SIG-M5 treated with dmso at 0.1 percent for 504 hours (cell line): ENCODE measurements around the gene AHI1.

Experiments used
- DNase-seq: peaks from one replicate; lab custom pipeline; 2025; ENCODE audit not compliant: unreplicated experiment; lab: John Stamatoyannopoulos, UW

AHI1 gene

DNA sequence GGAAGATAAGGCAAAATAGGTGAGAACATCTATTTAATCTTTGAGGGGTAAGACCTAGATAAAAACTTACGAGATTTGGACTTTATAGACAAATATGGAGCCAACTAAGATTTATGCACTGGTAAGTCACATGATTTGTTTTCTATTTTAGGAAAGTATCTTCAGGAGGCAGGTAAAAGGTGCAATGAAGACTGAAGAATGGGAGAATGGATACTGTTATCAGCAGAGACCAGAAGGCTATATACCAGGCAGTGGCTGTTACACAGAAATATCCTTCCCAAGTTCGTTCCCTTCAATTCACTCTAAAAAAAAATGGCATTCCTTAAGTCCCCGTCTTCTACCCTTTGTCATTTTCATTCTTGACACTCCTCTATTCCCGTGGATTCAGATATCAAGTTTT is 192.7 kb downstream of the AHI1 start:
- no peak for DNase-seq

DNA sequence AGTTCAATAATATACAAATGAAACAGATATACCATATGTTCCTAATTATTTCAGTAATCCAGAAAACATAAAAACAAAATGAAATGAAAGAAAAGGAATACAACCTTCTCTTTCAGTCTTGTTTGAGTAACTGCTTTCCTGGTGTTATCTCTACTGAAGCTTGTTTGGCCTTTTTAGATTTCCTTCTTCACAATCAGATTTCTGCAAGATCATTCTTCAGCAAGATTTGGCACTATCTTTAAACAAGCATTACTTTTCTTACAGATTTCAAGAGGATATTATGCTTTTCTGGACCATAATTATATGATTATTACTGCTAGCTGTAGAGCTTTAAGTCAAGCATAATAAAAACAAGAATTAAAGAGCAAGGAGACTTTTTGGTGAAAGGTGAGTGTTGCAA is 196.2 kb downstream of the AHI1 start:
- DNase-seq, result no peak

DNA sequence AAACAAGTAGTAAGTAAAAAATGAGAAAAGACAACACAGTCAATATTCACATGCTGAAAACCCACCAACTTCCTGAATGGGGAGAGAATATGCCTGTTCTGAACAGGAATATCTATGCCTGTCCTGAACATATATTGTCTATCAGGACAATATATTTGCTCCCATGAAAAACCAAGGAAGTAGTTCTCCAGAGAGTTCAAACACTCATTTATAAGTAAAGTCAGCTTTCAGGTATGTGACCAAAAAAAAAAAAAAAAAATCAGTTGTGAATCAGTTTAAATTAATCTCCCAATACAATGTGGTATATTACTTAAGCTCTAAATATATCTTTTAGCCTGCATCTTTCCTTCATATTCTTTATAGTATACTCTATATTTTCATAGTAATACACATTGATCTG is 197.0 kb downstream of the AHI1 start:
- DNase-seq, result no peak

DNA sequence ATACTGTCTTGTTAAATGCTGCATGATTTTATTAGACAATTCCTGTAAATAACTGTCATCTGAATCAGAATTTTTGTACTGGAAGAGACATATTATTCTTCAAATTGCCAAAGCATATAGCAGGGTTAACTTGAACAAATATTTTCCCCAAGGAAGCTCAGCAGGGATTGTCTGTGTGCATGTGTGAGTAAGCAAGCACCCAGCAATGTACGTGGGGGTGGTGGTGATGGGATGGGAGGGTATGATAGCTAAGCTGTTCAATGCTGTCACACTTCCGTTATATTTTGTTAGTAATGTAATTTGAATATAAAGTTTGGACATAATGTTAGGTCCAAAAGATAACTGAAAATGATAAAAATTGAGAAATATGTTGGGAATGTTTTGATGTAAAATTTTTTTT is 198.3 kb downstream of the AHI1 start:
- no peak for DNase-seq

DNA sequence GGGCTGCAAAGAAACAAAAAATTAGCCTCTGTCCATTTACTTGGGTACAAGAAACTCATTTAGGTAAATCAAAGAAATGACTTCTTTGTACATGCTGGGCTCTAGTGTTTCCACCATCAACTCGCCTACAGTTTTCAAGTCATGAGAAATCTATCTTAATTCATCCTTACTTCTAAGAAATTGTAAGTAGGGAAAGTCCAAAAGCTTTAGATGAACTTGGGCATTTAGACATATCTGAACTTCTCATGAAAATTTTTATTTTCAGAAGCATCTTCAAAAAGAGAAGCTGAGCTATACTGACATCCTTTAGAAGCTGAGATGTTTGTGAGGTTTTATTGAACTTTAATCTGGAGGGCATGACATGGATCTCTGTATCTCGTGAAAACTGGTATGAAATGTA is 199.1 kb downstream of the AHI1 start:
- no peak for DNase-seq

DNA sequence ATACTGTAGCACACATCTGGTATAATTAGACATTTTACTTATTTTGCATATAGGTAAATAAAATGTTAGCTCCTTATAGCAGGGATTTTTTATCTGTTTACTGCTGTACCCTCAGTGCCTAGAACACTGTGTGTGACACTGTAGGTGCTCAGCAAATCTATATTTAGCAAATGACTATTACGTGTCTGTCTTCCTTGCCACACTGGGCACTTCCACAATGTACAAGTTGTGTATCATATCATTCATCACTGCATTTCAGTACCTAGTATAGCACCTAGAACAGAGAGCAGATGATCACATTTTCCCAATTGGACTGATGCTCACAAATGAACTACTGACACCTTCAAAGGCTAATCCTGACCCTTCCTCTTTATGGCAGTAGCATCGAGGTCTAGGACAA is 200.8 kb downstream of the AHI1 start:
- no peak for DNase-seq

DNA sequence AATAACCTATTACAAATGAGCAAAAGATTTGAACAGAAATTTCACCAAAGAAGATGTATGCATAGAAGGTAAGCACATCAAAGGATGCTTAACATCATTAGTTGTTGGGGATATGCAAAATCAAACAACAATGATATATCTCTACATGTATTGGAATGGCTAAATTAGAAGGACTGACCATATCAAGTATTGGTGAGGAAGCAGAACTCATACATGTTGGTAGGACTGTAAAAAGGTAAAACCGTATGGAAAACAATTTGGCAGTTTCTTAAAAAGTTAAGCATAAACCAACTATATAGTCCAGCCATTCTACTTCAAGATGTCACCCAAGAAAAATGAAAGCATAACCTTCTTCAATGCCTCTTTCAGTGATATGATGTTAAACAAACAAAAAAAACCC is 202.5 kb downstream of the AHI1 start:
- no peak for DNase-seq

DNA sequence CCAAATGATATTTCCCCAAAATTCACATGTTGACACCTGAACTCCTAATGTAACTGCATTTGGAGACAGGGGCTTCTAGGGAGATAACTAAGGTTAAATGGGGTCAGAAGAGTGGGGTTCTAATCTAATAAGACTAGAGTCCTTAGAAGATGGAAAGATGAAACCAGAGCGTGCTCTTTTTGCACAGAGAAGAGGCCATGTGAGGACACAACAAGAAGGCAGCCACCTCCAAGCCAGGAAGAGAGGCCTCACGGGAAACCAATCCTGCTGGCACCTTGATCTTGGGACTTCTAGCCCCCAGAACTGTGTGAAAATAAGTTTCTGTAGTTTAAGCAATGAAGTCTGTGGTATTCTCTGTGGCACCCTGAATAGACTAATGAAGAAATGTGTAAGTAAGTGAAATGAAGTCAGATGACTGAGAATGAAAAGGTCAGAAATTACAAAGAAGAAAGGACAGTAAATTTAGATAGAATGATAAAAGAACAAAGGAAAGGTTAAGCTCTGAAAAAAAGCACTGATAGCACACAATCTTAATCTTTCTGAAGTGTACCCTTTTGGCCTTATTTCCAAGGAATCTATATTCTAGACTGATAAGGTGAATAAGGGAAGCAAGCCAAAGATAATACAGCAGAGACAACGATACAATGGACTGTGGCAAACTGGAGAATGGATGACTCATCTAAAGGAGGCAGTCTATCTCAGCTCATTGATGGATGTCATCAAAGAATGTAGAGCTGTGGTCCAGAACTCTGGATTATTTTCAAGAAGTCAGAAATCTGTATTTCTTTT is 206.1 kb downstream of the AHI1 start:
- DNase-seq, result peak; percentile 27

DNA sequence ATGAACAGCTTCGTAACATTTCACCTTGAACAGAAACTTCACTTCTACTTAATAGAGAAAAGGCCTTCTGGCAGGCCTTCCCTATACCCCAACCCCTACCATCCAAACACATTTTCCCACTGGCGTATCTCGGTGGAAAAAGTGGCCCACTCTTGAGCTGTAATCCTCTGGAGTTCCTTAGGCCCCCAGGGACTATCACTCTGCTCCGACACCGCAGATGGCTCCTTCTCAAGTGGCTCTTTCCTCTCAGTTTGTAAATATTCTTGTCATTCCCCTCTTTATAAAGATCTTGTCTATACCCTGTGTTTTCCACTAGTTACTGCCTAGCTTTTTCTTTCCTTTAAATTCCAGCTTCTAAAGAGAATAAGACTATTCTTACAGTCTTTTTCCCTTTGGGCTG is 207.7 kb downstream of the AHI1 start:
- DNase-seq, result no peak

DNA sequence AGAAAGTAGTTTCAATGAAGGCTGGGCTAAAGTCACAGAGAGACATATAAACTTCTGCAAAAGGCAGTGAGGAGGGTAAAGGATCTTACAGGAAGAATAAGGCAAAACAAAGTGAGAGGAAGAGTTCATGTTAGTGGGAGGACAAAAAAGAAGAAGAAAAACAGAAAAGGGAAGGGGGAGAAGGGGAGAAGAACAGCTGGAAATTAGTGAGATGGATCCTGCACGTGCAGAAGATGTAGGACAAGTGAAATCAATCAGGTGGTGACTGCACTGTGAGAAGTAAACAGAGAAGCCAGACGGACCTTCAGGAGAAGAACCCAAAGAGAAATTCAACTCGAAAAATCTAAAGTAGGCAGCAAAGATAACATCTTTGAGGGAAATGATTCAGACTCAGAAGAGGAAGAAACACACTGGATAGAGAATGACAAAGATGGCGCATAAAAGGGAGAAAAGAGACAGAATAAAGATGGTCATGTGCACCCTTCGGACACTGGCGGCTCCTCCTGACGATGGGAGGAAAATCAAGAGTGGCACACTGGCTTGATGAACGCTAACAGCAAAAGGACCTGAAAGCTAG is 210.5 kb downstream of the AHI1 start:
- DNase-seq, result peak; percentile 76

DNA sequence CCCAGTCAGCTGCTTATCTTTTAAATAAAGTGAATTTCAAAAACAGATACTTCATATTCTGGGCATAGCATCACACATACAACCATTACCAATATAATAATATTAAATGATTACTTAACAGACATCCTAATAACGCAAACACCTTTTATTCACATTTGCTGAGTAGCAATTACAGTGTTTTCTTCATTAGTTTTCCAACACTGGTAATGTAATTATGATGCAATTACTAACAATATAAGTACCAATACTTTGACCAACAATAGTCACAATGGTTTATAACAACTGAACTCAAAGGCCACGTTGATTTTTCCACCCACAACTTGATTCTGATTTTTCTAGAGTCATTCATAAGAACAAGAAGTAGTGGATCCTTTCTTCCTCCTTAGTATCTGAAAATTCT is 212.4 kb downstream of the AHI1 start:
- no peak for DNase-seq

DNA sequence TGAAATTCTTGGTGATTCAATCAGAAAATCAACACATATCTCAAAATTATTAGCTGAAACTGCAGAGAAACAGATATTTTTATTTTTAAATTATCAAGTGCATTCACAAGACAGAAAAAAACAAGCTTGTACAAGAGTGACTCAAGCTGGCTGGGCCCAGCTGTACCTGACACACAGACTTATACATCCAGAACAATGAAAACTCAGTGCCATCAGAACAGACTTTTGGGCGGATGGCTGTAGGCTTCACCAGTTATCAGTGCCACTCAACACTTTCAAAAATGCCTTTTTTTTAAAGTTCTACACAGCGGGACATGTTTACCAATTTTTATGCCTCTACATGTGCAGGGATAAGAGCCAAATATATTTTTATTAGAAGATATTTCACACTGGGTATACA is 213.6 kb downstream of the AHI1 start:
- no peak for DNase-seq

DNA sequence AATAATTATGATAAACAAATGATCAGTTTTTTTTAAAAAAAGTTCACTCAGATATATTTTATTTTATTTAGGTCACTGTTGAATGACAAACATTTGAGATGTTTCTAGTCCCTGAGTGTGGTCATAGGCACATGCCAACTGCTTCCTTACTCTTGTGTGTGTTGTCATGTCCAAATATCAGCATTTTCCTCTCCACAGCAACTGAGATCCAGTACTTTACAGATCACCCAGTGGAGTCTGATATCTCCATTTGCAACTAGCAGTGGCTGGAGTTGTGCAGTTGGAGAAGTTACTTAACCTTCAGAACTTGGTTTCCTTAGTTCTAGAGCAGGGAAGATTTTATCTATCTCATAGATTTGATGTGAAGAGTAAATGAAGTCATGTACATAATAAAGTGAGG is 215.1 kb downstream of the AHI1 start:
- peak; percentile 58 for DNase-seq

DNA sequence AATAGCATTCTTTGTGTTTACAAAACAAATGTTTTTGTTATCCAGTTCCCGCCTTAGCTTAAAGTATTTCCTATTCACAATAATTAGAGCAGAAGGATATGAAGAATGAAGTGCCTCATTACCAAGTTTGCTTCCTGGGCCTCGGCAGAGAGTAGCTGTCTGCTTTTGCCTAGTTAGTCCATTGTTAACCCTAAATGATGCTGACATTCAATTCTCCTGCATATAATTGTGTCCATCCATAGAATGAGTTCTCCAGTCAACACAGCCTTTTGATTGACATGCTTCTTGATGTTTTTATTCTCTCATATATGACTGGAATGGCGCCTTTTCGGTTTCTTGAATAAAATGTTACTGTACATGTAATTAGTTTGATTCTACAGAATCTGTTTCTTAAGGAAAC is 215.6 kb downstream of the AHI1 start:
- no peak for DNase-seq

DNA sequence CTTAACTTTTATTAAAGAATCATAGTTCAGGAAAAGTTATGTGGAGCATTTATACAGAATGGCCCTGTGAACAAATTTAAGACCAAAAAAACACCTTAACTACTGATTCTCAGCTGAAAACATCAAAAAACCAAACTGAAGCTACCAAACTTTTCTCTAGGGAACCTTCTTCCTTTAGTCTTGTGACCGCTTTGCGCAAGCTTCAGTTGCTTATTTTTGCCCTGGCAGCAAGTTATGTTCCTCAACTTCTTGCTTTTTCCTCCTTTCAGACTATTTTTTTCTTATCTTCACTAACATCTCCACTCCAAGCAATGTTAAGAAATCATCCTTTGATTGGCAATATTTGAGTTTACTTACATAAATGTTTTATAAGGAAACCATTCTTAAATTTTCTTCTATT is 216.3 kb downstream of the AHI1 start:
- DNase-seq, result peak; percentile 93

DNA sequence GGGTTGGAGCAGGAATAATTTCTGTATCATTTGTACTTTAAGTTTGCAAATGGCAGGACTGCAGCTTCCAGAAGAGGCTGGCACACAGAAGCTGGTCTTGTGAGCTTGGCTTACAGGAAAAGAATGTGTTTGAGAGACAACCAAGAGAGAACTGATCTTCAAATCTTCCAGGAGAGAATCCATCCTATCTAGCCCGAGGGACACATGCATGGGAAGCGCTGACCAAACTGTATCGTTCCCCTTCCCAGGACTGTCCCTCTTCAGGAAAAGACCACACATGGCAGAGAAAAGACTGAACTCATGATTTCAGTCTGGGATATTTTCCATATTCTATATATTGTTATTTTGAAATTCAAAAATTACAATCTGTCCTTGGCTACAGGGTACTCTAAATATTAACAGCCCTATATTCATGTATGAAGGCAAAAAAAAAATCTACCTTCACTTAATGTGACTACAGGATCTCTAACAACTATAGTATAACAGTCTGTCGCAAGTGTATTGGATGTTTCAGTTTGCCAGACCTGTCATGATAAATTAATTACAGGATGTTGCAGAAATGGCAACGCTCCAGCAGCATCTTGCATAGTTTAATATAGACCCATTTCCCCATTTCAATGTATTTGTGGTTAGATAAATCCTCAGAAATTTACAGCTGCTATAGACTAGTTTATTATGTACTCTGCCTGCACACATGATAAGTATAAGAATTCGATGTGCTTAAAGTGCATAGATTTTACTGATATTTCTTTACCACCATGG is 217.0 kb downstream of the AHI1 start:
- DNase-seq, result peak; percentile 95

DNA sequence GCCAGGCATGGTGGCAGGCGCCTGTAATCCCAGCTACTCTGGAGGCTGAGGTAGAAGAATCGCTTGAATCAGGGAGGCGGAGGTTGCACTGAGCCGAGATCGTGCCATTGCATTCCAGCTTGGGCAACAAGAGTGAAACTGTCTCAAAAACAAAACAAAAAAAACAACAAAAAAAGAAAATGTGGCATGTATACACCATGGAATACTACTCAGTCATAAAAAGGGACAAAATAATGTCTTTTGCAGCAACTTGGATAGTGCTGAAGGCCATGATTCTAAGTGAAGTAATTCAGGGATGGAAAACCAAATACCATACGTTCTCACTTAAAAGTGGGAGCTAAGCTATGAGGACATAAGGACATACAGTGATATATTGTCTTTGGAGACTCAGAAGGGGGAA is 220.1 kb downstream of the AHI1 start:
- no peak for DNase-seq

DNA sequence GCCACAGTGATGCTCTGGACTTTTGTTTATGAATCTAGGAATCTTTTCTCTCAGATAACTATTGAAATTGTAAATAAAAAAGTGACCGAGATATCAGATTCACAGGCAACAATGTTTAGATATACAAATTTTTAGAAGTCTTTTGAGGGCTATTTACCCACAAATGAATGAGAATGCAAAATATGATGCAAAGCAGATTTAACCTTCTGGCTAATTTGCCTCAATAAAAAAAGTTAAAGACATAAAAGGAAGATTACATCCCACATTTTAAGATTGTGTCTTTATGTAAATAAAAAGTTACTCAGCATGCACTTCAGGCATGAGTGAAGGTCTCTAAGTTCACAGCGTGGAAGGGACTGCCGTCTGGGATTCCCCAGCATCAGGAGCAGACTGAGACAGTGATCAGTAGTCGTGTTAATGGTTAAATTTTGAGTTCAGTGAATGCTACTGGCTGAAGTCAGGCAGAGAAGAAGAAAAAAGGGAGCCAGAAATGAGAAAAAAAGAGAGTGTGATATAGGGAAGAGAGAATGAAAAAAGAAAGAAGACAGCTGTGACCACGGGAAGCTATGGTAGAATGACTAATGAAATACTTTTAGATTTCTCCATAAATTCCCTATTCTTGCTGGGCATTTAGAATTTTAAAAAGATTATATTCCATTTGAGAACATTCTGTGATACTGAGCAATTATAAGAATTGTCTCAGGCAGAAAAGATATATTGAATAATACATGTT is 222.8 kb downstream of the AHI1 start:
- DNase-seq, result no peak

DNA sequence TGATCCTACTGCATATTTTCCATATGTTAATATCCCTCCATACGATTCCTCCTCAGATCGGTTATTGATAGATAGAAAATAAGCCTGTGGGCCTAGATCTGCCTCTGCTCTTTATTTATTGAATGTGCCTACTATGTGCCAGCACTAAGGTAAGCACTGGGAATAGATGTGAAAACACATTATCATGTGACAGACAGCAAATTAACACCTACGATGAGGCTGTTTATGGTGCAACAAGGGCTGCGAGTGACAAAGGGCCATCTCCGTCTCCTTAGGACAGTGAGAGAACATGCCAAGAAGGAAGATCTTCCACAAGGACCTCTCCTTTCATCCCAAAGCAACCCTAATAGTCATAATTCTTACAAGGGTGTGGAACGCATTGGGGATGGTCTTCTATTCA is 225.9 kb downstream of the AHI1 start:
- DNase-seq, result no peak

DNA sequence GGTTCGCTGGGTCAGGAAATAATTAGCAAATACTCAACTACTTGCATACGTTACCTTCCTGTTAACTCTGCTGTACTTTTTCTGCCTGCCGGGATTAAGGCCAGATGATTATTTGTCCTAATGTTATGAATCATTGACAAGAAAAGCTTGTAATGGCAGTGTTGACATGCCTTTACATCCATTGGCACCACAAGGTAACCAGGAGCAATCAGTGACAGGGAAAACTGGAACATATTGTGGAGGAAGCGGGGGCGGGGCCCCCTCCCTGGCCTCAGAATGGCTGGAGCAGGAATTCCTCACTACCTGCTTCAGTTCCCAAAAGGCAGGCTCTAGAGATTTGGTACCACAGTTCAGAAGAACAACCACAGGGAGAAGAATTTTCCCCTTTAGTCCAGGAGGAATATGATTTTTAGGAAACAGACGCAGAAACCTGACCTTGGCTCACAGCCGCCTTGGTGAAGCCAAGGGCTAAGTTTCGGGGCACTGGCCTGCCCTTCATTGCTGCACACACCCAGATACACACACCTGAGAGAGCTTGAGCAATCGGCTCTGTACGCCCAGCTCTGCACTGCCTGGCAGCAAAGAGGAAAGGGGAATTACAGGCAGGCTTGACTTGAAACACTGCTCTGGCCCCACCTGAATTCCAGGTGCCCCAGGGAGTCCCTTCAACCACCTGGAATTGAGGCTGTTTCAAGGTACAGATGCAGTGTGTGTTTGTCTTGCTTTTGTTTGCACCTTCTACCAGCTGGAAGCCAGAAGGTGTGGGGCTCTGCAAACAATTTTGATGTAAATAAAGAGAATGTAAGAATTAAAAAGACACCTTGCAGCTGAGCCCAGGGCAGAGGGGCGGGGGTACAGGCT is 226.6 kb downstream of the AHI1 start:
- no peak for DNase-seq

DNA sequence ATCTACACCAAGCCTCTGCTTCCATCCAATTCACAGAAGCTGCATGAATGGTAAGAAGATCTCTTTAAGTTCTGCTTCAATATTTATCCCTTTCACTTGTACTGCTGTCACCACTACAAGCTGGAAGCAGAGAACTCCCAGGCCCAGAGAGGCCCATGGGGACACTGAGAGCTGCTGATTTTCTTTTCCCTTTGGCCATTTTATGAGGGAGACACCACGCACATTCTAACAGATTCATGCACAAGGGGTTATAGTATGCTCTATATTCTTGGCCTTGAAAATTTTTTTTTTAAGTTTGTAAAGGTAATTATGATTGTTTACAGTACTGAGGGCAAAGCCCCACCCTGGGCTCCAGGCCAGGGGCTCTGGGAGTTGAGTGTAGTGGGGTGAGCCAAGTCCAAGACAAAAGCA is 228.1 kb downstream of the AHI1 start:
- DNase-seq, result no peak
